Nephron progenitor cell (in vitro differentiated cells): ENCODE data around the gene PPM1J.
"Not testable (repeated sequence)": the region's sequence is repeated elsewhere in the genome, so short reads cannot be mapped to it uniquely, and the experiment has no call there.

ENCODE experiments used
- DNase-seq: peaks from one replicate; pipeline ENCODE4 v3.0.0; 2021
- H3K27ac Mint-ChIP-seq: 2 replicates; pipeline ENCODE4 v1.8.0; 2021; ENCODE audit warnings: mild to moderate bottlenecking, moderate library complexity, mixed read lengths
- H3K27me3 Mint-ChIP-seq: 2 replicates; pipeline ENCODE4 v1.8.0; 2021; ENCODE audit warnings: mild to moderate bottlenecking, low read depth, mixed read lengths; ENCODE audit not compliant: poor library complexity
- H3K36me3 Mint-ChIP-seq: 2 replicates; pipeline ENCODE4 v1.8.0; 2021; ENCODE audit warnings: low read depth, mixed read lengths
- H3K4me1 Mint-ChIP-seq: 2 replicates; pipeline ENCODE4 v1.8.0; 2021; ENCODE audit warnings: mixed read lengths
- H3K4me3 Mint-ChIP-seq: 2 replicates; pipeline ENCODE4 v1.8.0; 2021; ENCODE audit warnings: mild to moderate bottlenecking, moderate library complexity, mixed read lengths
- H3K9me3 Mint-ChIP-seq: 2 replicates; pipeline ENCODE4 v1.8.0; 2021; ENCODE audit warnings: mild to moderate bottlenecking, moderate library complexity, mixed read lengths
- CTCF ChIP-seq: fragments of 200-600 bp; sonication (generic); IDR thresholded peaks from 2 replicates; pipeline ENCODE4 v1.5.0; 2021; ENCODE audit warnings: antibody characterized with exemption

The PPM1J gene

GRCh38 chr1:112722601-112723510 is 7.7 kb upstream of the PPM1J start:
- peak; percentile 59 for DNase-seq
- Mint-ChIP-seq H3K27ac (peak overlapping the region; percentile 48), H3K4me3 (peak overlapping the region; percentile 77), H3K27me3 (peaks cover 39% of the 10 kb centered on the region), H3K9me3 (no peaks in the 10 kb centered on the region), H3K36me3 (no peaks in the 10 kb centered on the region), H3K4me1 (peaks cover 47% of the 10 kb centered on the region)
- TF ChIP-seq CTCF, result no peak

- peak overlapping the region; percentile 93 for H3K27ac Mint-ChIP-seq
Observed at GRCh38 chr1:112721966-112722524, 6.9 kb upstream of the PPM1J start.

GRCh38 chr1:112721294-112721693 is 6.2 kb upstream of the PPM1J start:
- H3K4me1 Mint-ChIP-seq, result peaks cover 46% of the 10 kb centered on the region
- not testable (repeated sequence) for H3K4me3 Mint-ChIP-seq, DNase-seq, H3K36me3 Mint-ChIP-seq, H3K27ac Mint-ChIP-seq, H3K9me3 Mint-ChIP-seq
- peaks cover 45% of the 10 kb centered on the region for H3K27me3 Mint-ChIP-seq

More at GRCh38 chr1:112721966-112722524, 6.9 kb upstream of the PPM1J start:
- Mint-ChIP-seq H3K36me3 (no peaks in the 10 kb centered on the region), H3K4me1 (peaks cover 46% of the 10 kb centered on the region), H3K4me3 (peak overlapping the region; percentile 77), H3K27me3 (peaks cover 47% of the 10 kb centered on the region), H3K9me3 (no peaks in the 10 kb centered on the region)
- no peak for DNase-seq
- no peak for TF ChIP-seq CTCF

GRCh38 chr1:112720800-112721199 is 5.7 kb upstream of the PPM1J start:
- no peak overlapping the region for H3K27ac Mint-ChIP-seq
- DNase-seq, result no peak
- no peaks in the 10 kb centered on the region for H3K9me3 Mint-ChIP-seq
- H3K4me3 Mint-ChIP-seq, result no peak overlapping the region
- no peak for TF ChIP-seq CTCF
- no peaks in the 10 kb centered on the region for H3K36me3 Mint-ChIP-seq
- H3K27me3 Mint-ChIP-seq, result peaks cover 49% of the 10 kb centered on the region
- H3K4me1 Mint-ChIP-seq, result peaks cover 46% of the 10 kb centered on the region

GRCh38 chr1:112719706-112720105 is 4.6 kb upstream of the PPM1J start:
- TF ChIP-seq CTCF, result no peak
- H3K27ac Mint-ChIP-seq, result no peak overlapping the region
- H3K36me3 Mint-ChIP-seq, result no peaks in the 10 kb centered on the region
- H3K9me3 Mint-ChIP-seq, result no peaks in the 10 kb centered on the region
- no peak for DNase-seq
- H3K4me3 Mint-ChIP-seq, result no peak overlapping the region
- H3K4me1 Mint-ChIP-seq, result peaks cover 47% of the 10 kb centered on the region
- H3K27me3 Mint-ChIP-seq, result peaks cover 53% of the 10 kb centered on the region

- H3K4me1 Mint-ChIP-seq, result peaks cover 54% of the 10 kb centered on the region
- H3K36me3 Mint-ChIP-seq, result no peaks in the 10 kb centered on the region
- peak; percentile 80 for TF ChIP-seq CTCF
- H3K27ac Mint-ChIP-seq, result no peak overlapping the region
- no peak overlapping the region for H3K4me3 Mint-ChIP-seq
- H3K27me3 Mint-ChIP-seq, result peaks cover 62% of the 10 kb centered on the region
- DNase-seq, result peak; percentile 91
- no peaks in the 10 kb centered on the region for H3K9me3 Mint-ChIP-seq
Observed at GRCh38 chr1:112718691-112719418, 3.7 kb upstream of the PPM1J start.
